ENCODE measurements around the gene PRKG1. TPM values are rescaled to one million over a fixed set of nuclear protein-coding genes. Genes with fewer than 3 reads are reported as not detected.

The PRKG1 gene
- total RNA-seq, 1 experiment from 2014 or later = 16.5 TPM

- no peak overlapping the region for H3K27ac Mint-ChIP-seq
- H3K4me1 Mint-ChIP-seq = no peaks in the 10 kb centered on the region
- DNase-seq (ENCODE audit: low spot score) (no peak), ATAC-seq (no peak)
- H3K27me3 Mint-ChIP-seq (ENCODE audit: low read depth) = no peaks in the 10 kb centered on the region
- no peak for TF ChIP-seq RORB (CRISPR knock-in tag; IDR thresholded peaks at IDR 0.05)
- TF ChIP-seq PRDM15 (CRISPR knock-in tag; IDR thresholded peaks at IDR 0.05) = no peak
- TF ChIP-seq NFATC4 (CRISPR knock-in tag; IDR thresholded peaks at IDR 0.05) = no peak
- no peak for TF ChIP-seq MLX (CRISPR knock-in tag; IDR thresholded peaks at IDR 0.05)
- ChIA-PET CTCF (no interaction called here), POLR2A (no interaction called here)
- H3K36me3 Mint-ChIP-seq = no peaks in the 10 kb centered on the region
- H3K4me3 Mint-ChIP-seq = no peak overlapping the region
- H3K9me3 Mint-ChIP-seq = peaks cover 6% of the 10 kb centered on the region
Observed at GRCh38 chr10:51629934-51630639, 555.8 kb downstream of the PRKG1 start.

GRCh38 chr10:51630640-51631005 is 556.3 kb downstream of the PRKG1 start:
- no peak for ATAC-seq
- ChIA-PET POLR2A (no interaction called here), CTCF (no interaction called here)
- Mint-ChIP-seq H3K4me3 (no peak overlapping the region), H3K4me1 (no peaks in the 10 kb centered on the region), H3K27ac (no peak overlapping the region), H3K36me3 (no peaks in the 10 kb centered on the region), H3K9me3 (peaks cover 6% of the 10 kb centered on the region), H3K27me3 (ENCODE audit: low read depth) (no peaks in the 10 kb centered on the region)
- DNase-seq (ENCODE audit: low spot score) = no peak
- TF ChIP-seq NR1H2 (CRISPR knock-in tag; IDR thresholded peaks at IDR 0.05) (no peak), ZNF423 (CRISPR knock-in tag; IDR thresholded peaks at IDR 0.05) (no peak), ZNF317 (CRISPR knock-in tag; IDR thresholded peaks at IDR 0.05; ENCODE audit: borderline replicate concordance, low read depth) (no peak), CREM (CRISPR knock-in tag; IDR thresholded peaks at IDR 0.05) (no peak), ZNF281 (CRISPR knock-in tag; IDR thresholded peaks at IDR 0.05) (no peak), ATF6 (CRISPR knock-in tag; IDR thresholded peaks at IDR 0.05) (no peak), FOXP1 (CRISPR knock-in tag; IDR thresholded peaks at IDR 0.05; ENCODE audit: borderline replicate concordance) (no peak), NR2C2 (CRISPR knock-in tag; IDR thresholded peaks at IDR 0.05) (no peak), ZNF219 (CRISPR knock-in tag; IDR thresholded peaks at IDR 0.05; ENCODE audit: borderline replicate concordance) (no peak), CTCF (IDR thresholded peaks at IDR 0.05) (no peak), E2F4 (CRISPR knock-in tag; IDR thresholded peaks at IDR 0.05; ENCODE audit: borderline replicate concordance, low read depth) (no peak), ARID4B (CRISPR knock-in tag; IDR thresholded peaks at IDR 0.05; ENCODE audit: borderline replicate concordance) (no peak), NR3C1 (CRISPR knock-in tag; conservative IDR thresholded peaks at IDR 0.05; ENCODE audit: low read depth) (no peak), RORB (CRISPR knock-in tag; IDR thresholded peaks at IDR 0.05) (no peak)

All from WTC11 (cell line).